Measurements from ENCODE around the gene PCDHA8.
"Not testable (repeated sequence)": the region's sequence is repeated elsewhere in the genome, so short reads cannot be mapped to it uniquely, and the experiment has no call there.

PCDHA8 gene

DNA sequence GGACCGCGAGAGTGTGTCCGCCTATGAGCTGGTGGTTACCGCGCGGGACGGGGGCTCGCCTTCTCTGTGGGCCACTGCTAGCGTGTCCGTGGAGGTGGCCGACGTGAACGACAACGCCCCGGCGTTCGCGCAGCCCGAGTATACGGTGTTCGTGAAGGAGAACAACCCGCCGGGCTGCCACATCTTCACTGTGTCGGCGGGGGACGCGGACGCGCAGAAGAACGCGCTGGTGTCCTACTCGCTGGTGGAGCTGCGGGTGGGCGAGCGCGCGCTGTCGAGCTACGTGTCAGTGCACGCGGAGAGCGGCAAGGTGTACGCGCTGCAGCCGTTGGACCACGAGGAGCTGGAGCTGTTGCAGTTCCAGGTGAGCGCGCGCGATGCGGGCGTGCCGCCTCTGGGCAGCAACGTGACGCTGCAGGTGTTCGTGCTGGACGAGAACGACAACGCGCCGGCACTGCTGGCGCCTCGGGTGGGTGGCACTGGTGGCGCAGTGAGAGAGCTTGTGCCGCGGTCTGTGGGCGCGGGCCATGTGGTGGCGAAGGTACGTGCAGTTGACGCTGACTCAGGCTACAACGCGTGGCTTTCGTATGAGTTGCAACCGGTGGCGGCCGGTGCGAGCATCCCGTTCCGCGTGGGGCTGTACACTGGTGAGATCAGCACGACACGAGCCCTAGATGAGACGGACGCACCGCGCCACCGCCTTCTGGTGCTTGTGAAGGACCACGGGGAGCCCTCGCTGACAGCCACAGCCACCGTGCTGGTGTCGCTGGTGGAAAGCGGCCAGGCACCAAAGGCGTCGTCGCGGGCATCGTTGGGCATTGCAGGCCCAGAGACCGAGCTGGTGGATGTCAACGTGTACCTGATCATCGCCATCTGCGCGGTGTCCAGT is 5.1 kb upstream of the PCDHA8 start:
- TF ChIP-seq, protein P1, sequence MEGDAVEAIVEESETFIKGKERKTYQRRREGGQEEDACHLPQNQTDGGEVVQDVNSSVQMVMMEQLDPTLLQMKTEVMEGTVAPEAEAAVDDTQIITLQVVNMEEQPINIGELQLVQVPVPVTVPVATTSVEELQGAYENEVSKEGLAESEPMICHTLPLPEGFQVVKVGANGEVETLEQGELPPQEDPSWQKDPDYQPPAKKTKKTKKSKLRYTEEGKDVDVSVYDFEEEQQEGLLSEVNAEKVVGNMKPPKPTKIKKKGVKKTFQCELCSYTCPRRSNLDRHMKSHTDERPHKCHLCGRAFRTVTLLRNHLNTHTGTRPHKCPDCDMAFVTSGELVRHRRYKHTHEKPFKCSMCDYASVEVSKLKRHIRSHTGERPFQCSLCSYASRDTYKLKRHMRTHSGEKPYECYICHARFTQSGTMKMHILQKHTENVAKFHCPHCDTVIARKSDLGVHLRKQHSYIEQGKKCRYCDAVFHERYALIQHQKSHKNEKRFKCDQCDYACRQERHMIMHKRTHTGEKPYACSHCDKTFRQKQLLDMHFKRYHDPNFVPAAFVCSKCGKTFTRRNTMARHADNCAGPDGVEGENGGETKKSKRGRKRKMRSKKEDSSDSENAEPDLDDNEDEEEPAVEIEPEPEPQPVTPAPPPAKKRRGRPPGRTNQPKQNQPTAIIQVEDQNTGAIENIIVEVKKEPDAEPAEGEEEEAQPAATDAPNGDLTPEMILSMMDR (IDR thresholded peaks at IDR 0.05), result no peak
- H3K79me2 ChIP-seq, result no peaks in the 10 kb centered on the region
- H3K4me2 ChIP-seq (ENCODE audit: low read length), result no peak overlapping the region
- H3K9me3 ChIP-seq (ENCODE audit: control insufficient read depth, low read length), result no peaks in the 10 kb centered on the region
- H3K36me3 ChIP-seq (ENCODE audit: control insufficient read depth, insufficient read depth, low read length), result no peaks in the 10 kb centered on the region
- H3K9ac ChIP-seq, result no peak overlapping the region
- H3K4me3 ChIP-seq (ENCODE audit: low read depth, low read length), result no peak overlapping the region
- H3K27me3 ChIP-seq (ENCODE audit: control insufficient read depth, insufficient read depth, low read length), result no peaks in the 10 kb centered on the region
- H2AFZ ChIP-seq, result no peak overlapping the region
- H3K27ac ChIP-seq, result no peak overlapping the region
- no peaks in the 10 kb centered on the region for H3K4me1 ChIP-seq

DNA sequence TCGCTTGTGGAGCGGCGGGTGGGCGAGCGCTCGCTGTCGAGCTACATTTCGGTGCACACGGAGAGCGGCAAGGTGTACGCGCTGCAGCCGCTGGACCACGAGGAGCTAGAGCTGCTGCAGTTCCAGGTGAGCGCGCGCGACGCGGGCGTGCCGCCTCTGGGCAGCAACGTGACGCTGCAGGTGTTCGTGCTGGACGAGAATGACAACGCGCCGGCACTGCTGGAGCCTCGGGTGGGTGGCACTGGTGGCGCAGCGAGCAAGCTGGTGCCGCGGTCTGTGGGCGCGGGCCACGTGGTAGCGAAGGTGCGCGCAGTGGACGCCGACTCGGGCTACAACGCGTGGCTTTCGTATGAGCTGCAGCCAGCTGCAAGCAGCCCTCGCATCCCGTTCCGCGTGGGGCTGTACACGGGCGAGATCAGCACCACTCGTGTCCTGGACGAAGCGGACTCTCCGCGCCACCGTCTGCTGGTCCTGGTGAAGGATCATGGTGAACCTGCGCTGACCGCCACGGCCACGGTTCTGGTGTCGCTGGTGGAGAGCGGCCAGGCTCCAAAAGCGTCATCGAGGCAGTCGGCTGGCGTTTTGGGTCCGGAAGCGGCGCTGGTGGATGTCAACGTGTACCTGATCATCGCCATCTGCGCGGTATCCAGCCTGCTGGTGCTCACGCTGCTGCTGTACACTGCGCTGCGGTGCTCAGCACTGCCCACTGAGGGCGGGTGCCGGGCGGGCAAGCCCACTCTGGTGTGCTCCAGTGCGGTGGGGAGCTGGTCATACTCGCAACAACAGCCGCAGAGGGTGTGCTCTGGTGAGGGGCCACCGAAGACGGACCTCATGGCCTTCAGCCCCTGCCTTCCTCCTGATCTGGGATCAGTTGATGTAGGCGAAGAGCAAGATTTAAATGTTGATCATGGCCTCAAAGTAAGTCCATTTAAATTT is 2.1 kb downstream of the PCDHA8 start:
- Histone ChIP-seq H3K9me3 (ENCODE audit: control insufficient read depth, low read length) (no peaks in the 10 kb centered on the region), H3K79me2 (no peaks in the 10 kb centered on the region), H3K4me3 (ENCODE audit: low read depth, low read length) (no peak overlapping the region), H3K9ac (no peak overlapping the region), H3K36me3 (ENCODE audit: control insufficient read depth, insufficient read depth, low read length) (no peaks in the 10 kb centered on the region), H3K4me1 (no peaks in the 10 kb centered on the region), H3K4me2 (ENCODE audit: low read length) (no peak overlapping the region), H3K27me3 (ENCODE audit: control insufficient read depth, insufficient read depth, low read length) (no peaks in the 10 kb centered on the region), H2AFZ (no peak overlapping the region), H3K27ac (no peak overlapping the region)
- TF ChIP-seq, protein P1 (IDR thresholded peaks at IDR 0.05), result no peak

DNA sequence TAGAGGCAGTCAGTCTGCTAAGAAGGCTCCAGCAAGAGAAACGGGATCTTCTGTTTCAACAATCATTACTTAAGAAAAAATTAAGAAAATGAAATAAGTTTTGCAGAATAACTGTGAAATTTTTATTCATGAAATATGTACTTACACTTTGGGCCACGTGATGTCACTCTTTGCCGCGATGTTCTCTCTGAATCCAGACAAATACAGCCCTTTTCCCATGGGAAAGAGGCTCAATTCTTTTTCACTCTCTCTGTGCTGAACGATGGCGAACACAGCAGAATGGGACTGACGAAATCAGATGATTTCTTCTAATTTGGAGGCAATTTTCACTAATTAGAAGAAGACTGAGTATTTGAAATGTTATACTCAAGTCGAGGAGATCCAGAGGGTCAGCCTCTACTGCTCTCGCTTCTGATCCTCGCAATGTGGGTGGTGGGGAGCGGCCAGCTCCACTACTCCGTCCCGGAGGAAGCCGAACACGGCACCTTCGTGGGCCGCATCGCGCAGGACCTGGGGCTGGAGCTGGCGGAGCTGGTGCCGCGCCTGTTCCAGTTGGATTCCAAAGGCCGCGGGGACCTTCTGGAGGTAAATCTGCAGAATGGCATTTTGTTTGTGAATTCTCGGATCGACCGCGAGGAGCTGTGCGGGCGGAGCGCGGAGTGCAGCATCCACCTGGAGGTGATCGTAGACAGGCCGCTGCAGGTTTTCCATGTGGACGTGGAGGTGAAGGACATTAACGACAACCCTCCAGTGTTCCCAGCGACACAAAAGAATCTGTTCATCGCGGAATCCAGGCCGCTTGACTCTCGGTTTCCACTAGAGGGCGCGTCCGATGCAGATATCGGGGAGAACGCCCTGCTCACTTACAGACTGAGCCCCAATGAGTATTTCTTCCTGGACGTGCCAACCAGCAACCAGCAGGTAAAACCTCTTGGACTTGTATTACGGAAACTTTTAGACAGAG is 7.4 kb downstream of the PCDHA8 start, which contains the start of gene PCDHA9:
PCDHA9 (plus strand) TSS at position 244 of the 964 bp plus-strand sequence; CDS start at position 358, 114 bp downstream.
- H3K36me3 ChIP-seq (ENCODE audit: control insufficient read depth, insufficient read depth, low read length), result not testable (repeated sequence)

DNA sequence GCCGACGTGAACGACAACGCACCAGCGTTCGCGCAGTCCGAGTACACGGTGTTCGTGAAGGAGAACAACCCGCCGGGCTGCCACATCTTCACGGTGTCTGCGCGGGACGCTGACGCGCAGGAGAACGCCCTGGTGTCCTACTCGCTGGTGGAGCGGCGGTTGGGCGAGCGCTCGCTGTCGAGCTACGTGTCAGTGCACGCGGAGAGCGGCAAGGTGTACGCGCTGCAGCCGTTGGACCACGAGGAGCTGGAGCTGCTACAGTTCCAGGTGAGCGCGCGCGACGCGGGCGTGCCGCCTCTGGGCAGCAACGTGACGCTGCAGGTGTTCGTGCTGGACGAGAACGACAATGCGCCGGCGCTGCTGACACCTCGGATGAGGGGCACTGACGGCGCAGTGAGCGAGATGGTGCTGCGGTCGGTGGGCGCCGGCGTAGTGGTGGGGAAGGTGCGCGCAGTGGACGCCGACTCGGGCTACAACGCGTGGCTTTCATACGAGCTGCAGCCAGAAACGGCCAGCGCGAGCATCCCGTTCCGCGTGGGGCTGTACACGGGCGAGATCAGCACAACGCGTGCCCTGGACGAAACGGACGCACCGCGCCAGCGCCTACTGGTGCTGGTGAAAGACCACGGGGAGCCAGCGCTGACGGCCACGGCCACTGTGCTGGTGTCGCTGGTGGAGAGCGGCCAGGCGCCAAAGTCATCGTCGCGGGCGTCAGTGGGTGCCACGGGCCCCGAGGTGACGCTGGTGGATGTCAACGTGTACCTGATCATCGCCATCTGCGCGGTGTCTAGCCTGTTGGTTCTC is 9.0 kb downstream of the PCDHA8 start:
- H3K4me3 ChIP-seq (ENCODE audit: low read depth, low read length); H3K27ac ChIP-seq; H3K79me2 ChIP-seq; H3K9ac ChIP-seq; H2AFZ ChIP-seq; H3K4me2 ChIP-seq (ENCODE audit: low read length); H3K4me1 ChIP-seq; H3K36me3 ChIP-seq (ENCODE audit: control insufficient read depth, insufficient read depth, low read length); H3K9me3 ChIP-seq (ENCODE audit: control insufficient read depth, low read length); H3K27me3 ChIP-seq (ENCODE audit: control insufficient read depth, insufficient read depth, low read length): not testable (repeated sequence)

More for the DNA sequence above, 7.4 kb downstream of the PCDHA8 start, which contains the start of gene PCDHA9:
- not testable (repeated sequence) for H2AFZ ChIP-seq; H3K79me2 ChIP-seq; H3K27me3 ChIP-seq (ENCODE audit: control insufficient read depth, insufficient read depth, low read length); H3K4me1 ChIP-seq; H3K9me3 ChIP-seq (ENCODE audit: control insufficient read depth, low read length); H3K9ac ChIP-seq; H3K27ac ChIP-seq; H3K4me2 ChIP-seq (ENCODE audit: low read length); H3K4me3 ChIP-seq (ENCODE audit: low read depth, low read length)
